NCI-H82 treated with DMSO at 0.1 percent for 48 hours (cell line): ENCODE measurements around the gene LDLRAD1.
A peak's percentile ranks its signal among the peaks of the same experiment; 100 is the strongest.
"Not testable (repeated sequence)": the region's sequence is repeated elsewhere in the genome, so short reads cannot be mapped to it uniquely, and the experiment has no call there.

Experiments
- DNase-seq: peaks from one replicate; lab custom pipeline; 2025; ENCODE audit not compliant: unreplicated experiment; lab: John Stamatoyannopoulos, UW

Gene LDLRAD1, protein sequence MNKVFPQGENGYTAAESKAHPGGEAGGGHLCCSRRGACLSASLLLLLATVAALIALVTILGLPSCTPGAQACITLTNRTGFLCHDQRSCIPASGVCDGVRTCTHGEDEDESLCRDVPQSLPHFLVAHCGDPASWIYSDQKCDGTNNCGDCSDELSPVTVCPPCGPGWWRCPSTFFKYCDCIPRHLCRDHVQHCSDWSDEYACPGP

DNA sequence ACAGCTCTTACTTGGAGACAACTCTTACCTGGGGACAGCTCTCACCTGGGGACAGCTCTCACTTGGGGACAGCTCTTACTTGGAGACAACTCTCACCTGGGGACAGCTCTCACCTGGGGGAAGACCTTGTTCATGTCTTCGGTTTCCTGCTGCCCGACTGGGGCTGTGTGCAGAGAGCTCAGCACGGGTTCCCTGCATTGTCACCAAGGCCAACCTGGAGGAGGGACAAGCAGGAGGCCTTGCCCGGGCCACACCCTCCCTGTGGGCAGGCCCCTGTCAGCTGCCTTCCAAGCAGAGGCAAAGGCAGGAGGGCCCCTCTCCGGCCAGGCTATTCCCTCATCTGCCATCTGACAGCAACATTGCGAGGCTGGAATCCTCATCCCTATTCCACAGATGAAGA, at the start of gene LDLRAD1:
TSS of gene LDLRAD1 (minus strand) at position 208 of the 400 bp plus-strand sequence. CDS start at position 134, 74 bp downstream.
- DNase-seq, result no peak

DNA sequence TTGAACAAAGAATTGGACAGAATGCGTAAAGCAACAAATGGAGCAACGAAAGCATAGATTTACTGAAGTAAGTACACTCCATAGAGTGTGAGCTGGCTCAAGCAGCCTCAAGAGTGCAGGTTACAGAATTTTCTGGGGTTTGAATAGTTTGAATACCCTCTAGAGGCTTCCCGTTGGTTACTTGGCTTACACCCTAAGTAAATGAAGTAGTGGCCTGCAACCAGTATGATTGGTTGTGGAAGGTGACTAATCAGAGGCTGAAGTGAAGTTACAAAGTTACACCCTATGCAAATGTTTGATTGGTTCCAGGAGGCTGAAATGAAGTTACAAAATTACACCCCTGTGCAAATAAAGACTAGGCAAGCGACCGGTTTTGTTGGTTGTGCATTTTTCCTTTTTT, 46.3 kb upstream of the LDLRAD1 start:
- no peak for DNase-seq

DNA sequence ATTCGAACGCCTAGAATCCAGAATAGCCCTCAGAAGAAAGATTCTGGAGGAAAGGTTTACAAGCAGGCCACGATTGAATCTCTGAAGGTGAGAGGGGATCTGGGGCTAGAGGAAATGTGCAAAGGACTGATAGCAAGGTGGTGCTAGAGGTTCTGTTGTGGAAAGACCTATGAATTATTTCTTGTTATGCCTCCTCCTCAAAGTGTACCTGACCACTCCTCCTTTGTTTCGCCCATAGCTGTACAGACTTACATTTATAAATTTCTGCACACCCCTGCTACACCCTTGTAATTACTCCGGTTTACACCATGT, 36.4 kb upstream of the LDLRAD1 start:
- no peak for DNase-seq

DNA sequence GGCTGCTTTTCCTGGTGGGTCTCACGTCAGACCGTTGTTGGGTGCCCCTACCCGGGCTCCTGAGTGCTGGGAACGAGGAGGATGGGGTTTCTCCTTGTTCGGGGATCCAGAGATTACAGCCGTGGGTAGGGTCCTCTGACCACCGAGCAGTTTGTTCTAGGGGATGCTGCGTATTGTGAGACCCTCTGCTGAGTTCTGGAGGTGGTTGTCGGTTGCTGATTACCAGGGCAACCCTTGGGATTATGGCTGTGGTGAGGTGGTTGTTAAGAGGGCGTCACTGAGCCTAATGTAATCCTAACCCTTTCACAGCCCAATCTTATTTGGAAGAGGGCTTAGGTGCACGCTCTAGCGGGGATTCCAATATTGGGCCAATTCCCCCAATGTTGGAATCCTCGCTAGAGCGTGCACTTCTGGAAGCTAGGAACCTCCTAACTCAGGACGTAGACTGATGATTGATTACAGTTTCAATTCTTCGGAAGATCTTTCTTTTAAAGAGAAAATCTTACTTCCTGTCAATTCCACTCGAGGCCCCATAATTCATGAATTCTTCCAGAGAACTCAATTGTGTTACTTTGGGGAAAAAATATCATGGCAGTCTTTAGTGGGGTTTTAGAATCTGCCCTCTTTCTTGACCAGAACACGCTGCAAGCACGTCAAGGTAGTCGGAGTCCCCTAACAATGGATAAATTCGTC, 35.9 kb upstream of the LDLRAD1 start:
- DNase-seq, result peak; percentile 68

DNA sequence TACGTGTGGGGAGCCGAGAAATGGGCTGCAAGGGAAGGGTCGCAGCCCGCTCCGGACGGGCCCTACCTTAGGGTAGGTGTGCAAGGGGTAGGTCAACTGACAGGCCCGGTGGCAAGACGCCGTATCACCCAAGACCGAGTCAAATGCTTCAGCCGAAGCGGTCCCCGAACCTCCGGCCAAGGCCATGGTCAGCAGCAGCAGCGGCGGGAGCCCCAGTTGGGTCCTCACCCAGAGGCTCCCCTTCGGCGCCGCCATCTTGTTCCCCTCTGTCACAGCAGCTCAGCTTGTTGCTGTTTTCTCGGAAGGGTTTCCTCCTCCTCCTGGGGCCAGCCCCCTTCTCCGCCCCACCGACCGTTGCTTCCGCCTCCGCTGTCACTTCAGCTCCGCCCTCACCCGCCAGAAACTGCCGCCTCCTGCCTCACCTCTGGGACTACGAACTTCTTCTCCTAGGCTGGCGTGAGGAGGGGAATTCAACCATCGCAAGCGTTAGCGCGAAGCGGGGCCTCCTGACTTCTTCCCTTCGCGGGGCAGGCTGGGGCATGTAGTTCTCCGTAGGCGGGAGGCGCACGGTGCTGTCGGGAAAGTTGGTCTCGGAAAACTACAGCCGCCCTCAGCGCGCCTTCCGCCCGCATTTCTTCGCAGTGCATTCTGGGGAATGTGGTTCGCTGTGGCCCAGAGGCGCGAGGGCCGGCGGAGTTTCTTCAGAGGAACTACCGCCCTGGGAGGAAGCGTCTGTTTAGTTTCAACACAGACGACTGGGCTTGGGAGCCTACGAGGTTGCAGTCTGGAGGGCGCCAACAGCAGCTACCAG, 35.2 kb upstream of the LDLRAD1 start, which contains the start of the genes TCEANC2 and TMEM59:
TSS of gene TCEANC2 (plus strand) at position 675 of the 811 bp plus-strand sequence. CDS start 815 bp downstream, outside the sequence.
TSS of gene TMEM59 (minus strand) at position 271 of the 811 bp plus-strand sequence. CDS start at position 255, 16 bp downstream.
- DNase-seq, result peak; percentile 99

DNA sequence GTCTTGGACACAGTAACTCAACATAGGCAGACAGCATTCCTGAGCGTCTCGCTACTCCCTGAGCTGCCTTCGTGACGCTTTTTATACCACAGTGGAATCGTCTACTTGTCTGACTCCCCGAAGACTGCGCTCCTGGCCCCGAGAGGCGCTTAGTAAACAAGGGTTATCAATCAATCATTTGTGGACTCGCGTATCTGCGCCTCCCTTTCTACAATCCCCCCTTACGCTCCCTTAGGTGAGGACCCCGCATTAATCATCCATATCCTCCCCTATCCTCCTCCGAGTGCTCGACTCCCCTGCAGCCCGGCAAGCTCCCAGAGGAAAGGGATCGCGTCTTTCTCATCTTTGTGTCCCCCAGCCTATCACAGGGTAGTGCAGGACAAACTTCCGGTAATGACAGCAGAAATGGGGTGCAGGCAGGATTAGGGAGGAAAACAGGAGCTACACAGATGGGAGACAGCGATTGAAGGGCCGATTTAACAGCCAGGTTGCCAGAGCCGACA, 34.5 kb upstream of the LDLRAD1 start:
- DNase-seq, result no peak

DNA sequence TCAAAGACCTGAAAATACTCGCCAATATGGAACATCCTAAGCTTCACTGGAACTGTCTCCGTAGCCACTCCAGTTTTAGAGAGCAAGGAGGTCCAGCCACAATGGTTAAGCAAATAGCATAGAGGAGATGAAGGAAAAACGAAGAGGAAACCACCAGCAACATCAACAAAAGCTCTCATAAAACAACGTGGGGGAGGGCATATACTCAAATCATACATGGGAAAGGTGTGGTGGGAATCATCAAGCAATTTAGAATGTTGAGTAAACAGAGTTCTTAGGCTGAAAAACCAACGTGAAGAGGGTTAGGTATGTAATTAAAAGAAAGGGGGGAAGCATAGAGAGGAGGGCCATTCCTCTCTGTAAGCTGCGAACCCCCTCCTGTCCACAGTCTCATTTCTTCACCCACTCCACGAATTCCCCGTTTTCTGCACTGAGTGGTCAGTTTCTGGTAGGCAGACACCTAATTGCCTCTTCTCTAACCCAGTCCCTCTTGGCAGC, 34.0 kb upstream of the LDLRAD1 start:
- DNase-seq, result no peak

DNA sequence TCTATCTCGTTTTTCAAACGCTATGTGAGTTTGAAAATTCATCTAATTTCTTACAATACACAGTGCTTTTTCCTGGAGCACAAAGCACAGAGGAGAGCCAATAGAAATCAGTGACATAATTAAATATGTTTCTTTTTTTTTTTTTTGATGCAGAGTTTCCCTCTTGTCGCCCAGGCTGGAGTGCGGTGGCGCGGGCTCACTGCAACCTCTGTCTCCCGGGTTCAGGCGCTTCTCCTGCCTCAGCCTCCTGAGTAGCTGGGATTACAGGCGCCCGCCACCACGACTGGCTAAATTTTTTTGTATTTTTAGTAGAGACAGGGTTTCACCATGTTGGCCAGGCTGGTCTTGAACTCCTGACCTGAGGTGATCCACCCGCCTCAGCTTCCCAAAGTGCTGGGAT, 32.4 kb upstream of the LDLRAD1 start:
- not testable (repeated sequence) for DNase-seq

DNA sequence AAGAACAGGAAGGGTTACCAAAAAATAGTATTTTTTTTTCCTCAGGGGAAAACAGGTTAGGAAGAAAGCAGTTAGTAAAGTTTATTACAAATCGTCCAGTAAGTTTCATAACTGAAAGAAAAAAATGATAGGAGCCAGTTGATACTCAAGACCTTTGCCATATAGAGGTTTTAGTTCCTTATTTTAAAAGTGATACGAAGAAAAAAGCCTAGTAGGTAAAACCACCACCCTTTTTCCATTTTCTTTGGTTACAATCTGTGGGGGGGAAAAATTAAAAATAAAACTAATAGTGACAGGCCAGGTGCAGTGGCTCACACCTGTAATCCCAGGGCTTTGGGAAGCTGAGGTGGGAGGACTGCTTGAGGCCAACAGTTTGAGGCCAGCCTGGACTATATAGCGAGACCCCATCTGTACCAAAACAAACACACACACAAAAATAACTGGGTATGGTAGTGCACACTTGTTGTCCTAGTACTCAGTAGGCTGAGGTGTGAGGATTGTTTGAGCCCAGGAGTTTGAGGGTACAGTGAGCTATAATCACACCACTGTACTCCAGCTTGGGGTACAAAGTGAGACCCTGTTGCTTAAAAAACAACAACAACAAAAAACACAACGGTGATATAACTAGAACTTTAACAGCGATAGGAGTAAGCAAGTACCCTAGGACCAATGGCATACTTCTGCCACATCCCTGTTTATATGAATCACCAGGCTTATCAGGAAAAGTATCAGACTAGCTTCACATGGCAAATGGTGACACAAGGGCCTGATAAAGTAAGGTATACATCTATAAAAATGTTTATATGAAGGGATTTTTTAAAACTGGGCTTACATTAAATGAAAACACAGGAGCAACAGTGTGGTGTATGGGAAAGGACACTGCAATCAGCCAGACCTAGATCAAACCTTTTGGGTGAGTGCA, 29.7 kb upstream of the LDLRAD1 start:
- DNase-seq, result no peak

DNA sequence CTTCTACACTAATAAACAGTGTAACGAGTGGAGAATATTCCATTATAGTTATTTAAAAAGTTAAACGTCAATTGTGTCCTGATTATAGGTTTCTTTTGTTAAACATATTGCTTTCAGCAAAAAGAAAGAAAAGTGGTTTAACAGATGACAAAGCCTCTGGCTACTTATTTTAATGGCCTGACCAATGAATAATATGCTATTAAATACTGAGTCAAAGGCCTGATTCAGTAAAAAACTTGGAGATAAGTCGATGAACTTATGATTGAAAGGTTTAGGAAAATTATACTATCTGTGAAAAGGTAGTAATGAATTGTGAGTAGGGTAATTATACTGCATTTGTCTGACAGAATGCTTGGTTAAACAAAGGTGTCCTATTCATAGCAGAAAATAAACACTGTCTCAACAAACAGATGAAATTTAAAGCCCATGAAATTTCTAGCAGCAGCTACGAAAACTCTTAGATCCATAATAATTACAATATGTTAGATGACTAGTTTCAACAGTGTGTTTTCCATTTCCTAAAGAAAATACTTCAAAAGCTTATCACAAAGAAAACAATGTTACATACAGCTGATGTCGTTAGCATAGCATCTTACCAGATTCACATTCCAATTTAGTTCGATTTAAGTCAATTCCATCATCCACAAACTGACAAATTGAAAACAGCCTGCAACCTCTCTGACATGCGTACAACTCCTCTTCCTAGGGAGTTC, 28.8 kb upstream of the LDLRAD1 start:
- no peak for DNase-seq

DNA sequence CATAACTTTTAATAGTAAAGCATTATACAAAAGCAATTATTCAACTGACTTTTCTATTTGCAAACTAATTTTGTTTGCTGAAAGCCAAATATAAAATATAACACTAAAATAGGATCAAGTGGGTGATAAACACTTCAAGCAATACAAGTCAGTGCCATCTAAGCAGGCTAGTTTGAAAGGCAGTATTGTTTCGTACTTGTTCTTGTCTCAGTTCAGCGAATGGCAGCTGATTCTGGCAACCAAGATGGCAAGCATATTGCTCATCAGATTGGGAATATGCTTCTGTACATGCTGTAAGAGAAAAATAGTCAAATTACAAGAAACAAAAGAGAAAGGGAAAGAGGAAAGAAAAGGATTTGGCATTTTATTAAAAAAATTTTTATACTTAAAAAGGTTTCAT, 27.5 kb upstream of the LDLRAD1 start:
- DNase-seq, result no peak

DNA sequence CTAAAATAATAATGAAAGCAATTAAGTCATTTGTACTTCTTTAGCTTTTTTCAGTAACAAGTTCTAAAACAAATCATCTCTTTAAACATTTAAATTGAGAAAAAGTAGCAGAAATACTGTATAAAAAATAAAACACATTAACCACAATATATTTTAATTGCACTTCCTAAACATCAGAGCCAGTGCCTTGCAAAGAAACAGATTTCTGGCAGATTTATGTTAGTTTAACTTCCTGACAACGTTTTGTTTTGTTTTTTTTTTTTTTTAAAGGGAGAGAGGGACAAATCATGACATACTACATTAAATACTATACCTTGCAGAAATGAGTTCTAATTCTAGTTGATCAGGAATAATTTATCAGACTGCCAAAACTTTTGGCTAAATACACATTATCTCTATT, 23.8 kb upstream of the LDLRAD1 start:
- no peak for DNase-seq

DNA sequence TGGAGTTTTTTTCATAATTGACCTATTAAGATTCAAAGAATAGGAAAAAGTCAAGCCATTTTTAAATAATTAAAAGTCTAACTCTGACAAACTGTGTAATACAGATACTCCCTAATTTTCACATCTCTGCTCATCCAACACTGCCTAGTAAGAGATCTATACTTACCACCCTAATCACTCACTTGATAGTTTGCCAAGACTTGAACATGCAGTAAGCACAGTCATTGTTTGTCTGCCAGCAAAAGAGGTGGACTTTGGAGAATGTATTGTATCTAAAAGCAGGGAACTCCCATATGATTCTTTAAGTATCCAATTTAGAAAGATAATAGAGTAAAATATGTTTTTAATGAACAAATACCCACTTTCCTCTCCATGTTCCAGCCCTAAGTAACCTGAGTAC, 19.5 kb upstream of the LDLRAD1 start:
- no peak for DNase-seq

DNA sequence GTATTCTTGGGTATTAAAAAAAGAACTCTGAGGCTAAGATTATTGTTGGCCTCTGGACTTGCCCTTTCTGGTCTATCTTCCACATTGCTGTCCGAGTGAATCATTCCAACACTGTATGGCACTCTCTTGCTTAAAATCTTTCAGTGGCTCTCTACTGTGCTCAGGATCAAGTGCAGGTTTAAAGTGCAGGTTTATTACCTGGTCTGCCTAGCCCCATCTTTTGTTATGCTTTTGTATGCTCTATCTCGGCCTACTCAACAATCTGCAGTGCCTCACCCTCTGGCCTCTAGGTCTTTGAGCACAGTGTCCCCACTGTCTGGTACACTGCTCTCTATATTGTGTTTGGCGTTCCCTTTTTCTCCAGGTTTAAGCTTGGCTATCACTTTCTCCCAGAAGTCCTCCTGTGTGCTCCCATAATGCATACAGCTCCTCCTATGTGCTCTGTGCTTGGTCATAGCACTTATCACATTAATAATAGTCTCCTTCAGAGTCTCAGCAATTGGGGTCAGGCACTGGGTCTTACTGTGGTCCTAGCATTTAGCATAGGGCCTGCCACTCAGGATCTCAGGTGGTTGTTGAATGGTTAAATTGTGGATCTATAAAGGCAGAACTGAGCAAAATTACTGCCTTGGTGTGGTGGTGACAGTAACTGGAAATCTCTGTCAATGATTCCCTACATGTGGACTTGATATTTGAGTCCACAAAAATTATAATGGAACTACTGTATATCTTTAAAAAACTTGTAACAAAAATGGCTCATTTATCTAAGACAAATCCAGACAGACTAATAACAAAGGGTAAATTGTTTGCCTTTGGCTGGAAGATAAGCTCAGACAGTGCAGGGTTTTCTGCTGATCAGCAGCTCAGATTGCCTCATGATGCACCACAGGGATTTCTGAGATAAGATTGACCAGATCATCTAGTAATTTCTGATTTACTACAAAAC, 10.6 kb upstream of the LDLRAD1 start:
- DNase-seq, result no peak

DNA sequence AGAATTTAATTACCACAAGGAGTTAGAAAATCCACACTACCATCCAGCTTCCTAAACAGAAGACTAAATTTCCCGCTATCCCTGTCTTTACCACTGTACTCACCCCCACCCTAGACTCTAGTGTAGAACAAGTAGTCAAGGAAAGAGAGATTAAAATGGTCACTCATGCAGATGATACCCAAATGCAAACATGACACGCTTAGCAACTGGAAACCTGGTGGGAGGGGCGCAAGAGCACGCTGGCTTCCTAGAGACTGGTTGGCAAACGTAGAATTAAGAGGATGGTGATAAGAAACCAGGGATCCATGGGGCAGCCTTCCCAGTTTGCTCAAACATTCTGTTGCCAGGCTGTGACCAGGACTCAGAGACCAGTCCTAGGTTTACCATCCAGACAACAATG, 9.9 kb upstream of the LDLRAD1 start:
- no peak for DNase-seq

DNA sequence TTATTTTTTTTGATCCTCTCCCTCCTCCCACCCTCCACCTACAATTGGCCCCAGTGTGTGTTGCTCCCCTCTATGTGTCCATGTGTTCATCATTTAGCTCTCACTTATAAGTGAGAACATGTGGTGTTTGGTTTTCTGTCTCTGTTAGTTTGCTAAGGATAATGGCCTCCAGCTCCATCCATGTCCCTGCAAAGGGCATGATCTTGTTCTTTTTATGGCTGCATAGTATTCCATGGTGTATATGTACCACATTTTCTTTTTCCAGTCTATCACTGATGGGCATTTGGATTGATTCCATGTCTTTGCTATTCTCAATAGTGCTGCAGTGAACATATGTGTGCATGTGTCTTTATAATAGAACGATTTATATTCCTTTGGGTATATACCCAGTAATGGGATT, 6.8 kb upstream of the LDLRAD1 start:
- DNase-seq, result not testable (repeated sequence)

DNA sequence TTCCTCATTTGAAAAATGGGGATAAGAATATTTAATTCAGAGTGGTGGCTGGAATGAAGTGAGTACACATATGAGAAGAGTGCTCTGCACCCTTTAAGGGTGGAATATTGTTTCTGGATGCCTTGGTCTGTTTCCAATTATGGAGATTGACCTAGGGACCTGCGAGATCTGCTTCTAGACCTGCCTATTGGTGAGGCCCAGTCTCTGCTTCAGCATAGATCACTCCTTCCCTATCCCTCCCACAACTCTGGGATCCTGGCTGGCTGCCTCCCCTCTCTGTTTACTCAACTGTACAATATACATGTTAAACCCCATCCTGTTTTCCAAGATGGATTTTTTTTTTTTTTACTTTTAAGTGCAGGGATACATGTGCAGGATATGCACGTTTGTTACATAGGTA, 6.4 kb upstream of the LDLRAD1 start:
- no peak for DNase-seq

DNA sequence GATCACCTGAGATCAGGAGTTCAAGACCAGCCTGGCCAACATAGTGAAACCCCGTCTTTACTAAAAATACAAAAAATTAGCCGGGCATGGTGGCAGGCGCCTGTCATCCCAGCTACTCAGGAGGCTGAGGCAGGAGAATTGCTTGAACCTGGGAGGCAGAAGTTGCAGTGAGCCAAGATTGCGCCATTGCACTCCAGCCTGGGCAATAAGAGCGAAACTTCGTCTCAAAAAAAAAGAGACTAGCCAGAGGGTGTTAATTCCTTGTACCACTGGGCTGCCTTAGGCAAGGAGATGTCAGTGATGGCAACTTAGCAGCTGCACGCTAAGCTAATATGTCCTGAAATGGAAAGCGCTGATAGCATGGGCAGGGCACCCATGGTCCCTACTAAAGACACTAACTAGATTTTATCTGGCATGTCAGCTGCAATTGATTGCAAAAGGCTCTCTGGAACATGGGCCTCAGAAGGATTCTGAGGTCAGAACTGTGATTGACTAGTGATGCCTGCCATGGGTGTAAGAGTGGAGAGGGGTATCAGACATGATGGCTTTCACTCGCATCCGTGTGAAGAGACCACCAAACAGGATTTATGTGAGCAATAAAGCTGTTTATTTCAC, 1.7 kb upstream of the LDLRAD1 start:
- DNase-seq, result not testable (repeated sequence)
